HL-60 (cell line): ENCODE data around the gene GDPD5.
A peak's percentile ranks its signal among the peaks of the same experiment; 100 is the strongest.

Source experiments
- DNase-seq, 2 experiments: peaks; one replicate each; pipeline ENCODE4 v3.0.0-alpha.2; 2010 to 2020; ENCODE audit warnings: low read depth in 1 of 2, low spot score in 1 of 2
- H3K27ac ChIP-seq: fragments of 250-450 bp; sonication (Bioruptor Pico); replicated peaks from 2 replicates; pipeline ENCODE4 v1.5.1; 2020; ENCODE audit warnings: mild to moderate bottlenecking, moderate library complexity
- H3K27me3 ChIP-seq: fragments of 250-450 bp; sonication (Bioruptor Pico); 2 replicates; pipeline ENCODE4 v1.5.1; 2021; ENCODE audit warnings: mild to moderate bottlenecking, moderate library complexity; ENCODE audit not compliant: insufficient read depth, poor library complexity, severe bottlenecking
- H3K4me3 ChIP-seq: replicated peaks from 2 replicates; pipeline ENCODE4 v1.5.1; 2011; ENCODE audit warnings: mild to moderate bottlenecking, control low read depth, low read length; ENCODE audit not compliant: insufficient read depth
- CTCF ChIP-seq: IDR thresholded peaks from one replicate; pipeline ENCODE4 v1.5.1; 2011; ENCODE audit warnings: low read length, control low read depth, inconsistent platforms; ENCODE audit not compliant: insufficient read depth
- GABPA ChIP-seq: IDR thresholded peaks from 2 replicates; pipeline ENCODE4 v1.6.1; 2012; ENCODE audit warnings: low read depth
- POLR2AphosphoS5 ChIP-seq: IDR thresholded peaks from 2 replicates; pipeline ENCODE4 v1.6.1; 2012; ENCODE audit warnings: low read depth
- REST ChIP-seq: IDR thresholded peaks from 2 replicates; pipeline ENCODE4 v1.6.1; 2012; ENCODE audit warnings: low read depth; ENCODE audit not compliant: insufficient replicate concordance
- SPI1 ChIP-seq: IDR thresholded peaks from 2 replicates; pipeline ENCODE4 v1.6.1; 2012; ENCODE audit warnings: low read depth, mild to moderate bottlenecking, borderline replicate concordance

GDPD5 gene

GRCh38 chr11:75505916-75506692 is 19.6 kb downstream of the GDPD5 start:
- Histone ChIP-seq H3K27me3 (no peaks in the 10 kb centered on the region), H3K27ac (no peak overlapping the region), H3K4me3 (no peak overlapping the region)
- TF ChIP-seq GABPA (no peak), SPI1 (no peak)
- DNase-seq: no peak

- no peak overlapping the region for H3K4me3 ChIP-seq
- TF ChIP-seq GABPA: no peak
- no peaks in the 10 kb centered on the region for H3K27me3 ChIP-seq
- no peak overlapping the region for H3K27ac ChIP-seq
- DNase-seq: peak in 1 of 2 experiments; percentile 21
Observed at GRCh38 chr11:75504501-75504900, 21.2 kb downstream of the GDPD5 start.

GRCh38 chr11:75503531-75504099 is 22.1 kb downstream of the GDPD5 start:
- DNase-seq: no peak
- no peaks in the 10 kb centered on the region for H3K27me3 ChIP-seq
- no peak for TF ChIP-seq REST
- TF ChIP-seq SPI1: no peak
- TF ChIP-seq GABPA: no peak
- TF ChIP-seq CTCF: no peak
- TF ChIP-seq POLR2AphosphoS5: no peak

GRCh38 chr11:75502138-75502537 is 23.6 kb downstream of the GDPD5 start:
- no peak for DNase-seq
- Histone ChIP-seq H3K27me3 (no peaks in the 10 kb centered on the region), H3K27ac (no peak overlapping the region), H3K4me3 (no peak overlapping the region)
- TF ChIP-seq GABPA: no peak
- no peak for TF ChIP-seq POLR2AphosphoS5
- no peak for TF ChIP-seq SPI1
- no peak for TF ChIP-seq CTCF
- TF ChIP-seq REST: no peak

More at GRCh38 chr11:75503531-75504099, 22.1 kb downstream of the GDPD5 start:
- Histone ChIP-seq H3K27ac (no peak overlapping the region), H3K4me3 (no peak overlapping the region)

- no peak overlapping the region for H3K27ac ChIP-seq
- TF ChIP-seq POLR2AphosphoS5 (no peak), REST (no peak), GABPA (no peak), CTCF (no peak), SPI1 (no peak)
- no peak for DNase-seq
- H3K4me3 ChIP-seq: no peak overlapping the region
- H3K27me3 ChIP-seq: no peaks in the 10 kb centered on the region
Observed at GRCh38 chr11:75500742-75501141, 25.0 kb downstream of the GDPD5 start.
